Measurements from ENCODE around the gene SALL3. TPM values are rescaled to one million over a fixed set of nuclear protein-coding genes. Genes with fewer than 3 reads are reported as not detected.
A peak's percentile ranks its signal among the peaks of the same experiment; 100 is the strongest.

Gene SALL3
- total and polyA plus RNA-seq, 2 experiments from 2014 or later, result 0.30 to 1.1 TPM

DNA sequence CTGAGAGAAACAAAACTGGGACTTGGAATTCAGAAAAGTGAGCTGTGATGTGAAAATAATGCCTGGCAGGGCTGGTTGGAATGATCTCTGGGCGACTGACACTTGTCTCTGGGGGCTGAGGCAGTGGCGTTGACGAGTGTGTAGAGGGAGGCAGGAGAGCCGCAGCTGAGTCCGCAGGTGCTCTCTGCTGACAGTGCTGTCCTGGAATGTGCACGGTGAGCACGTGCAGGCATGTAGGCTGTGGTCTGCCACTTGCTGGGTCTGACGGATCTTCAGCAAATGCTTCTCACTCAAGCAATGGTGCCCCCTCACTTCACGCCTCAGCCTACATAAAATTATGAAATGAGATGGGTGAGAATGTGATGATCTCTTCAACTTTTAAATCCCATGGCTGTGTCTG, 51.1 kb downstream of the SALL3 start:
- Histone ChIP-seq H3K36me3 (replicated peaks; ENCODE audit: insufficient read depth, low read depth) (no peaks in the 10 kb centered on the region), H2AFZ (no peak overlapping the region), H3K9me2 (replicated peaks; ENCODE audit: insufficient read depth) (no peaks in the 10 kb centered on the region), H3K4me2 (no peak overlapping the region), H3K27ac (no peak overlapping the region), H3K79me2 (no peaks in the 10 kb centered on the region), H3K4me1 (ENCODE audit: insufficient read depth) (no peaks in the 10 kb centered on the region), H4K20me1 (ENCODE audit: insufficient read depth, poor library complexity, severe bottlenecking) (no peaks in the 10 kb centered on the region), H3K27me3 (no peaks in the 10 kb centered on the region), H3K4me3 (no peak overlapping the region), H3K9me3 (ENCODE audit: low read depth) (no peaks in the 10 kb centered on the region)
- DNase-seq (ENCODE audit: low spot score), result no peak
- TF ChIP-seq EZH2 (IDR thresholded peaks at IDR 0.05; ENCODE audit: borderline replicate concordance) (no peak), EZH2phosphoT487 (IDR thresholded peaks at IDR 0.05; ENCODE audit: low read depth, severe bottlenecking, unreplicated experiment) (no peak)
- TF ChIP-seq, protein P1, sequence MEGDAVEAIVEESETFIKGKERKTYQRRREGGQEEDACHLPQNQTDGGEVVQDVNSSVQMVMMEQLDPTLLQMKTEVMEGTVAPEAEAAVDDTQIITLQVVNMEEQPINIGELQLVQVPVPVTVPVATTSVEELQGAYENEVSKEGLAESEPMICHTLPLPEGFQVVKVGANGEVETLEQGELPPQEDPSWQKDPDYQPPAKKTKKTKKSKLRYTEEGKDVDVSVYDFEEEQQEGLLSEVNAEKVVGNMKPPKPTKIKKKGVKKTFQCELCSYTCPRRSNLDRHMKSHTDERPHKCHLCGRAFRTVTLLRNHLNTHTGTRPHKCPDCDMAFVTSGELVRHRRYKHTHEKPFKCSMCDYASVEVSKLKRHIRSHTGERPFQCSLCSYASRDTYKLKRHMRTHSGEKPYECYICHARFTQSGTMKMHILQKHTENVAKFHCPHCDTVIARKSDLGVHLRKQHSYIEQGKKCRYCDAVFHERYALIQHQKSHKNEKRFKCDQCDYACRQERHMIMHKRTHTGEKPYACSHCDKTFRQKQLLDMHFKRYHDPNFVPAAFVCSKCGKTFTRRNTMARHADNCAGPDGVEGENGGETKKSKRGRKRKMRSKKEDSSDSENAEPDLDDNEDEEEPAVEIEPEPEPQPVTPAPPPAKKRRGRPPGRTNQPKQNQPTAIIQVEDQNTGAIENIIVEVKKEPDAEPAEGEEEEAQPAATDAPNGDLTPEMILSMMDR (IDR thresholded peaks at IDR 0.05; ENCODE audit: poor library complexity), result no peak
- WGBS (ENCODE audit: low lambda C conversion rate, missing lambda C conversion rate), result 85% methylated on average over 9 of the region's 9 CpGs

DNA sequence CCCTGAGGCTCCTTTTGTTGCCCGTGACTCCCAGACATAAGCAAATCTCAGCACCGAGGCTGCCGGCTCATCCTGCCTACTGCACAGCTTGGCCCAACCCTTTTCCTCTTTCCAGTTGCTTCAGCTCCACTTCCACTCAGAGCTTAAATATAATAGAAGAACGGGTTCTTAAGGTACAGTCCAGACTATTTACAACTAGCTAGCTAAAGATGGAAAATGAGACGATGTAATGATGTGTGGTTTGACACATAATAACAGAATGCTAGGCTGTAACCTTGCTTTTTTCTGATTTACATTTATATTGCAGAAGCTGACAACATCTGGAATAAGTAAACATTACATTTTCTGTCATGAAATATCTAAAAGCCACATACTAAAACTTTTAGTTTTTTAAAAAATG, 62.7 kb downstream of the SALL3 start:
- Histone ChIP-seq H3K36me3 (replicated peaks; ENCODE audit: insufficient read depth, low read depth) (no peaks in the 10 kb centered on the region), H3K9me2 (replicated peaks; ENCODE audit: insufficient read depth) (no peaks in the 10 kb centered on the region), H3K79me2 (no peaks in the 10 kb centered on the region), H4K20me1 (ENCODE audit: insufficient read depth, poor library complexity, severe bottlenecking) (no peaks in the 10 kb centered on the region), H3K4me1 (ENCODE audit: insufficient read depth) (no peaks in the 10 kb centered on the region), H3K9me3 (ENCODE audit: low read depth) (no peaks in the 10 kb centered on the region), H3K4me3 (no peak overlapping the region), H3K27me3 (no peaks in the 10 kb centered on the region), H3K27ac (peak overlapping the region; percentile 27), H2AFZ (no peak overlapping the region), H3K4me2 (no peak overlapping the region)
- DNase-seq (ENCODE audit: low spot score), result no peak
- TF ChIP-seq EZH2 (IDR thresholded peaks at IDR 0.05; ENCODE audit: borderline replicate concordance) (no peak), EZH2phosphoT487 (IDR thresholded peaks at IDR 0.05; ENCODE audit: low read depth, severe bottlenecking, unreplicated experiment) (no peak)
- TF ChIP-seq, protein P1 (IDR thresholded peaks at IDR 0.05; ENCODE audit: poor library complexity), result no peak
- WGBS (ENCODE audit: low lambda C conversion rate, missing lambda C conversion rate), result 68% methylated on average over 5 of the region's 5 CpGs

DNA sequence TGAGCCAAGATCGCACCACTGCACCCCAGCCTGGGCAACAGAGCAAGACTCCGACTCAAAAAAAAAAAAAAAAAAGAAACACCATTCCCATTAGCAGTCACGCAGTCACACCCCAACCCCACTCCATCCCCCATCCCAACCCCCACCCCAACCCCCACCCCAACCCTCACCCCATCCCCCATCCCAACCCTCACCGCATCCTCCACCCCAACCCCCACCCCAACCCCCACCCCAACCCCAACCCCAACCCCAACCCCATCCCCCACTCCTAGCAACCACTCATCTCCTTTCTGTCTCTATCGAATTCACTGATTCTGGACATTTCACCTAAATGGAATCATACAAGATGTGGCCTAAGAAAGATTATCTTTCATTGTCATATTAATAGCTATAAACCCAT, 63.7 kb downstream of the SALL3 start:
- 72% methylated on average over 2 of the region's 5 CpGs for WGBS (ENCODE audit: low lambda C conversion rate, missing lambda C conversion rate)
- Histone ChIP-seq H4K20me1 (ENCODE audit: insufficient read depth, poor library complexity, severe bottlenecking) (no peaks in the 10 kb centered on the region), H2AFZ (no peak overlapping the region), H3K9me2 (replicated peaks; ENCODE audit: insufficient read depth) (no peaks in the 10 kb centered on the region), H3K4me1 (ENCODE audit: insufficient read depth) (no peaks in the 10 kb centered on the region), H3K36me3 (replicated peaks; ENCODE audit: insufficient read depth, low read depth) (no peaks in the 10 kb centered on the region), H3K9me3 (ENCODE audit: low read depth) (no peaks in the 10 kb centered on the region), H3K27me3 (no peaks in the 10 kb centered on the region), H3K4me2 (no peak overlapping the region), H3K79me2 (no peaks in the 10 kb centered on the region), H3K27ac (no peak overlapping the region), H3K4me3 (no peak overlapping the region)
- TF ChIP-seq EZH2 (IDR thresholded peaks at IDR 0.05; ENCODE audit: borderline replicate concordance) (no peak), EZH2phosphoT487 (IDR thresholded peaks at IDR 0.05; ENCODE audit: low read depth, severe bottlenecking, unreplicated experiment) (no peak)
- TF ChIP-seq, protein P1 (IDR thresholded peaks at IDR 0.05; ENCODE audit: poor library complexity), result no peak
- DNase-seq (ENCODE audit: low spot score), result peak; percentile 25

GRCh38 chr18:79046522-79046921, 66.9 kb downstream of the SALL3 start:
- no peak overlapping the region for H3K4me2 ChIP-seq
- H2AFZ ChIP-seq, result no peak overlapping the region
- no peaks in the 10 kb centered on the region for H3K27me3 ChIP-seq
- no peak for DNase-seq (ENCODE audit: low spot score)
- no peak overlapping the region for H3K27ac ChIP-seq
- no peaks in the 10 kb centered on the region for H4K20me1 ChIP-seq (ENCODE audit: insufficient read depth, poor library complexity, severe bottlenecking)
- WGBS (ENCODE audit: low lambda C conversion rate, missing lambda C conversion rate), result 84% methylated on average over 14 of the region's 14 CpGs
- H3K9me3 ChIP-seq (ENCODE audit: low read depth), result no peaks in the 10 kb centered on the region
- H3K4me3 ChIP-seq, result no peak overlapping the region
- no peaks in the 10 kb centered on the region for H3K9me2 ChIP-seq (replicated peaks; ENCODE audit: insufficient read depth)
- no peaks in the 10 kb centered on the region for H3K4me1 ChIP-seq (ENCODE audit: insufficient read depth)
- TF ChIP-seq, protein P1 (IDR thresholded peaks at IDR 0.05; ENCODE audit: poor library complexity), result no peak
- TF ChIP-seq EZH2 (IDR thresholded peaks at IDR 0.05; ENCODE audit: borderline replicate concordance), result no peak
- no peak for TF ChIP-seq EZH2phosphoT487 (IDR thresholded peaks at IDR 0.05; ENCODE audit: low read depth, severe bottlenecking, unreplicated experiment)
- H3K36me3 ChIP-seq (replicated peaks; ENCODE audit: insufficient read depth, low read depth), result no peaks in the 10 kb centered on the region
- no peaks in the 10 kb centered on the region for H3K79me2 ChIP-seq
